Panc1 (cell line): ENCODE data around the gene PON2. TPM values are rescaled to one million over a fixed set of nuclear protein-coding genes. Genes with fewer than 3 reads are reported as not detected.

Source experiments
- ATAC-seq: fragments of 200-7000 bp; cut with Tn5 transposase; 2 replicates; pipeline ENCODE4 v1.9.1; 2020; ENCODE audit warnings: mild to moderate bottlenecking, moderate library complexity
- BruUV-seq: library from RNA; stranded (reverse); fragments of 400-500 nt; replicated peaks from 2 replicates; lab custom pipeline; 2021; lab: Mats Ljungman, UMichigan
- CTCF ChIA-PET: fragments of 300-600 bp; sonication (Branson Sonifier 250); formaldehyde crosslinking; loops from one replicate; lab custom pipeline; 2022; ENCODE audit warnings: antibody characterized with exemption; lab: Charles Lee
- POLR2A ChIA-PET: fragments of 300-600 bp; sonication (Branson Sonifier 250); formaldehyde crosslinking; loops from one replicate; lab custom pipeline; 2022; ENCODE audit warnings: antibody characterized with exemption; lab: Charles Lee
- DNase-seq: peaks from one replicate; pipeline ENCODE4 v3.0.0-alpha.2; 2010; ENCODE audit warnings: low read depth, low spot score
- H3K27ac ChIP-seq: 2 replicates; pipeline ENCODE4 v1.5.1; 2011; ENCODE audit warnings: mild to moderate bottlenecking, low read length, inconsistent platforms
- H3K27me3 ChIP-seq: fragments of 200-500 bp; sonication (Bioruptor generic); 2 replicates; pipeline ENCODE4 v1.6.0; 2014; ENCODE audit warnings: low read length, inconsistent platforms; ENCODE audit not compliant: control insufficient read depth, insufficient read depth
- H3K36me3 ChIP-seq: fragments of 200-500 bp; sonication (Bioruptor generic); 2 replicates; pipeline ENCODE4 v1.5.1; 2014; ENCODE audit warnings: inconsistent platforms, mild to moderate bottlenecking, low read length, moderate library complexity; ENCODE audit not compliant: control insufficient read depth, insufficient read depth
- H3K4me1 ChIP-seq: 2 replicates; pipeline ENCODE4 v1.5.1; 2011; ENCODE audit warnings: inconsistent platforms, mild to moderate bottlenecking, low read length, moderate library complexity; ENCODE audit not compliant: control insufficient read depth, insufficient read depth
- H3K4me3 ChIP-seq, 2 experiments: 2 replicates each; pipeline ENCODE4 v1.5.1; 2011 to 2012; ENCODE audit warnings: low read depth in 2 of 2, low read length in 2 of 2, mild to moderate bottlenecking in 2 of 2, inconsistent platforms in 1 of 2, moderate library complexity in 1 of 2
- H3K9me3 ChIP-seq: fragments of 200-500 bp; sonication (Bioruptor generic); 2 replicates; pipeline ENCODE4 v1.5.1; 2014; ENCODE audit warnings: low read depth, mild to moderate bottlenecking, inconsistent platforms, low read length, moderate library complexity; ENCODE audit not compliant: control insufficient read depth, insufficient read depth
- POLR2AphosphoS5 ChIP-seq: IDR thresholded peaks from 2 replicates; pipeline ENCODE4 v1.6.1; 2012; ENCODE audit warnings: mild to moderate bottlenecking, low read depth, low read length, moderate library complexity
- SIN3A ChIP-seq: IDR thresholded peaks from 2 replicates; pipeline ENCODE4 v1.6.1; 2012; ENCODE audit warnings: low read depth, mild to moderate bottlenecking, low read length, moderate library complexity, borderline replicate concordance; ENCODE audit not compliant: insufficient read depth
- TCF7L2 ChIP-seq: IDR thresholded peaks from 2 replicates; pipeline ENCODE4 v1.6.1; 2011; ENCODE audit warnings: mild to moderate bottlenecking, low read depth, low read length, inconsistent platforms
- in situ Hi-C: cut with HindIII; loops from 2 replicates; pipeline ENCODE4 v1.10.0; 2016; ENCODE audit warnings: low sequenced_read_pairs, low pct_unique_long_range_greater_than_20kb
- intact Hi-C: fragments of 100-400 bp; cut with micrococcal nuclease; formaldehyde crosslinking; loops from one replicate; pipeline ENCODE4 v1.10.0; 2022; ENCODE audit not compliant: unreplicated experiment
- total RNA-seq: library from RNA; stranded (reverse); gene quantifications from one replicate; pipeline ENCODE4 v1.2.1, GENCODE V29; 2021; ENCODE audit not compliant: unreplicated experiment
- TF ChIP-seq, protein P1 (sequence below): fragments of 450-650 bp; IDR thresholded peaks from 2 replicates; pipeline ENCODE4 v1.5.1; 2017; ENCODE audit warnings: mild to moderate bottlenecking
- TF ChIP-seq, protein P2 (sequence below), 2 experiments: IDR thresholded peaks; 2 replicates each; pipeline ENCODE4 v1.6.1; 2011 to 2012; ENCODE audit warnings: low read depth in 2 of 2, control low read depth in 1 of 2, low read length in 1 of 2, mild to moderate bottlenecking in 1 of 2, moderate library complexity in 1 of 2; ENCODE audit not compliant: insufficient read depth in 1 of 2

PON2 gene
- total RNA-seq, 1 experiment from 2014 or later, result 116 TPM

DNA sequence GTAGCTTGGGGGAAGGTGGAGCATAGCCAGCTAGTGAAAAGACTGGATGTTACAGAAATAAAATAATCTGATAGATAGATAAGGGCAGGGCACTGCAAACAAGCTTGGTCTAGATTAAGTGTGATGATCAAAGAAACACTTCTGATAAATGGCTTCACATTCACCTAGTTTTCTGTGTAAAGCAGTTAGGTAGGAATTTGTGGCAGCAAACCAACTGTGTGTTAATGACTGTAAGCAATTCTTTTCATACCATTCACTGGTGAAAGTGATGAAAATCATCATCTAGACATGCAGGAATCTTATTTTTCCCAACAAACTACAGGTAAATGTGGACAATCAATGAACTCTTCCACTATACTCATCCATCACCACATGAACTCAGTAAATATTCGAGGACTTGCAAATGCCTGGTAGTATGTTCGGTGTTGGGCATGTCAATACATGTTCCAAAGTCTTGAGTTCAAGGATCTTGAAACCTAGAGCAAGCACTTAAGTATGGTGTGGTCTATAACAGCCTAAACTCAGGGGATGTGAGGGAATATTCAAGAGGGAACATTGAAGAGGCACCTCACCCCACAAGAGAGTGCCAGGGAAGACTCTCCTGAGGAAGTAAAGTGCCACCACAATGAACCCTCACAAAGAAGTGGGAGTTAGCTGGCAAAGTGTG is 59.1 kb downstream of the PON2 start:
- no peaks in the 10 kb centered on the region for H3K9me3 ChIP-seq
- ATAC-seq (no peak), DNase-seq (no peak)
- no peak overlapping the region for H3K4me3 ChIP-seq
- H3K27me3 ChIP-seq, result no peaks in the 10 kb centered on the region
- TF ChIP-seq POLR2AphosphoS5, result no peak
- TF ChIP-seq SIN3A, result no peak
- TF ChIP-seq, protein P1, sequence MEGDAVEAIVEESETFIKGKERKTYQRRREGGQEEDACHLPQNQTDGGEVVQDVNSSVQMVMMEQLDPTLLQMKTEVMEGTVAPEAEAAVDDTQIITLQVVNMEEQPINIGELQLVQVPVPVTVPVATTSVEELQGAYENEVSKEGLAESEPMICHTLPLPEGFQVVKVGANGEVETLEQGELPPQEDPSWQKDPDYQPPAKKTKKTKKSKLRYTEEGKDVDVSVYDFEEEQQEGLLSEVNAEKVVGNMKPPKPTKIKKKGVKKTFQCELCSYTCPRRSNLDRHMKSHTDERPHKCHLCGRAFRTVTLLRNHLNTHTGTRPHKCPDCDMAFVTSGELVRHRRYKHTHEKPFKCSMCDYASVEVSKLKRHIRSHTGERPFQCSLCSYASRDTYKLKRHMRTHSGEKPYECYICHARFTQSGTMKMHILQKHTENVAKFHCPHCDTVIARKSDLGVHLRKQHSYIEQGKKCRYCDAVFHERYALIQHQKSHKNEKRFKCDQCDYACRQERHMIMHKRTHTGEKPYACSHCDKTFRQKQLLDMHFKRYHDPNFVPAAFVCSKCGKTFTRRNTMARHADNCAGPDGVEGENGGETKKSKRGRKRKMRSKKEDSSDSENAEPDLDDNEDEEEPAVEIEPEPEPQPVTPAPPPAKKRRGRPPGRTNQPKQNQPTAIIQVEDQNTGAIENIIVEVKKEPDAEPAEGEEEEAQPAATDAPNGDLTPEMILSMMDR, result no peak
- TF ChIP-seq, protein P2, sequence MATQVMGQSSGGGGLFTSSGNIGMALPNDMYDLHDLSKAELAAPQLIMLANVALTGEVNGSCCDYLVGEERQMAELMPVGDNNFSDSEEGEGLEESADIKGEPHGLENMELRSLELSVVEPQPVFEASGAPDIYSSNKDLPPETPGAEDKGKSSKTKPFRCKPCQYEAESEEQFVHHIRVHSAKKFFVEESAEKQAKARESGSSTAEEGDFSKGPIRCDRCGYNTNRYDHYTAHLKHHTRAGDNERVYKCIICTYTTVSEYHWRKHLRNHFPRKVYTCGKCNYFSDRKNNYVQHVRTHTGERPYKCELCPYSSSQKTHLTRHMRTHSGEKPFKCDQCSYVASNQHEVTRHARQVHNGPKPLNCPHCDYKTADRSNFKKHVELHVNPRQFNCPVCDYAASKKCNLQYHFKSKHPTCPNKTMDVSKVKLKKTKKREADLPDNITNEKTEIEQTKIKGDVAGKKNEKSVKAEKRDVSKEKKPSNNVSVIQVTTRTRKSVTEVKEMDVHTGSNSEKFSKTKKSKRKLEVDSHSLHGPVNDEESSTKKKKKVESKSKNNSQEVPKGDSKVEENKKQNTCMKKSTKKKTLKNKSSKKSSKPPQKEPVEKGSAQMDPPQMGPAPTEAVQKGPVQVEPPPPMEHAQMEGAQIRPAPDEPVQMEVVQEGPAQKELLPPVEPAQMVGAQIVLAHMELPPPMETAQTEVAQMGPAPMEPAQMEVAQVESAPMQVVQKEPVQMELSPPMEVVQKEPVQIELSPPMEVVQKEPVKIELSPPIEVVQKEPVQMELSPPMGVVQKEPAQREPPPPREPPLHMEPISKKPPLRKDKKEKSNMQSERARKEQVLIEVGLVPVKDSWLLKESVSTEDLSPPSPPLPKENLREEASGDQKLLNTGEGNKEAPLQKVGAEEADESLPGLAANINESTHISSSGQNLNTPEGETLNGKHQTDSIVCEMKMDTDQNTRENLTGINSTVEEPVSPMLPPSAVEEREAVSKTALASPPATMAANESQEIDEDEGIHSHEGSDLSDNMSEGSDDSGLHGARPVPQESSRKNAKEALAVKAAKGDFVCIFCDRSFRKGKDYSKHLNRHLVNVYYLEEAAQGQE (IDR thresholded peaks at IDR 0.05; ENCODE audit: insufficient read depth in 1 of 2, low read depth in 2 of 2, low read length in 1 of 2), result no peak
- no peak for TF ChIP-seq TCF7L2
- no peaks in the 10 kb centered on the region for H3K4me1 ChIP-seq
- H3K27ac ChIP-seq, result no peak overlapping the region
- intact Hi-C loops, result no loop called here
- in situ Hi-C loops, result no loop called here
- BruUV-seq, result no TSS peak
- CTCF ChIA-PET, result no interaction called here
- no peaks in the 10 kb centered on the region for H3K36me3 ChIP-seq
- POLR2A ChIA-PET, result no interaction called here

DNA sequence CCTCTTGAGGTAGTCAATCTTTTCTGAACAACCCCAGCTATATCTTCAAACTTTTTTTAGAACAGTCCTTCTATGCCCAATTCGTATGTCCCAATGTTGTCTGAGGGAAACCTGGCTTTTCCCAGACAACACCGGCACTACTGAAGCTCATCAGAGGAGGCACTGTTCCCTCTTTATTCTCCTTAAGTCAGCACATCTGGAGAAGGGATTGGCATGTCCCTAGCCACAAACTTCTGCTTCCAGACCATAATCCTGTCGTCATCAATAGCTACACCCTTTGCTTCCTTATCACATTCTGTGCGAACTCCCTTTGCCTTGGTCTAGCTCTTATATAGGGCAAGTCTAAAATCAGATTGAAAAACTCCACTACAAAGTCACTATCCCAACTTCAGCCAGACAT is 61.5 kb downstream of the PON2 start:
- BruUV-seq, result no TSS peak
- Histone ChIP-seq H3K27ac (no peak overlapping the region), H3K9me3 (no peaks in the 10 kb centered on the region), H3K4me3 (no peak overlapping the region), H3K36me3 (no peaks in the 10 kb centered on the region), H3K4me1 (no peaks in the 10 kb centered on the region), H3K27me3 (no peaks in the 10 kb centered on the region)
- ATAC-seq (no peak), DNase-seq (no peak)
- ChIA-PET CTCF (no interaction called here), POLR2A (no interaction called here)
- in situ Hi-C loops, result no loop called here
- TF ChIP-seq TCF7L2, result no peak
- TF ChIP-seq, protein P2 (IDR thresholded peaks at IDR 0.05; ENCODE audit: insufficient read depth in 1 of 2, low read depth in 2 of 2, low read length in 1 of 2), result no peak
- TF ChIP-seq SIN3A, result no peak
- no peak for TF ChIP-seq POLR2AphosphoS5
- TF ChIP-seq, protein P1, result no peak
- intact Hi-C loops, result no loop called here
